ENCODE data around the gene TMEM263. TPM values are rescaled to one million over a fixed set of nuclear protein-coding genes. Genes with fewer than 3 reads are reported as not detected.

The TMEM263 gene
- total and polyA plus RNA-seq, 2 donors (not counting 3 experiments of a cell fraction or from before 2014, with no cell fraction given), result 22.5 to 72.5 TPM

DNA sequence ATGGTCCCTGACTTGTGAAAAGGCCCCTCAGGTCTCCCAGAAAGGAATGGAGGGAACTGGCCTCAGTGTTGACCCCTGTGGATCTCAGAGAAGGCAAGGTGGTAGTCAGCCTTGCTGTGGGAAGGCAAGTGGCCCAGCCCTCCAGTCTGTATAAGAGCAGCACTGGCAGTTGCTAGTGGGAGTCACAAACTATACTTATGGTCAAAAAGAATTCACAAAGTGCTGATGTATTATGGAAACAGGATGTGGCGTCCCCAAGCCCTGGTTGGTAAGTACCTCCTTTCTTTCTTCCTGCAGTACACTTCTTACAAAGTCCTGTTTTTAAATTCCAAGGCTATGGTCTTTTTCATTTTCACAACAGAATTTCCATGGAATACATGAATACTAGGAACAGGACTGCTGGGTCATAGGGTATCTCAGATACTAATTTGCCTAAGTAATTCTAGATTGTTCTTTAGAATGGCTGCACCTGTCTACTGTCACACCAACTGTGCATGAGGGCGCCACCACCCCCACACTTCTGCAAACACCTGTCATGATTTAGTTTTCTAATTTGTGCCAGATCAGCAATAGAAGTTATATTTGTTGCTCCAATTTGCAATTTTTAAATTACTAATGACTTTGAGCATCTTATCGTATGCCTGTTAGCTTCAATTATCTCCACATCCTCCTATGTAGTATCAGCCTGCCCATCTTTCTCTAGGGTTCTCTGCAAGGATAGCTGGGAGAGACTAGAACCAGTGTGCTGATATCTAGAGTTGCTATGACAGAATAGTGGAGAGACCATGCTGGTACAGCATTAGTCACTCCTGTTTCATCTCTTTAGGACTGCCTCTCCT lies 40.7 kb upstream of the TMEM263 start:
- H3K27ac ChIP-seq (ENCODE audit: insufficient read depth, low read depth, low read length), result no peak overlapping the region
- no peak for DNase-seq (ENCODE audit: low read depth, low spot score)
- FAIRE-seq, result no peak
- no peak overlapping the region for H3K4me3 ChIP-seq (replicated peaks in 1 of 3; ENCODE audit: insufficient read depth in 1 of 3, low read depth in 1 of 3, low read length in 3 of 3)
- H3K4me2 ChIP-seq (ENCODE audit: insufficient read depth, low read length), result no peak overlapping the region
- dilution Hi-C loops (cut with MboI; ENCODE audit: extremely low pct_ligation_motif_present, low sequenced_read_pairs), result no loop called here
- H4K20me1 ChIP-seq (replicated peaks; ENCODE audit: control insufficient read depth, extremely low read depth, insufficient read depth, low read length), result no peaks in the 10 kb centered on the region
- POLR2A ChIA-PET, result no interaction called here
- no peaks in the 10 kb centered on the region for H3K9me1 ChIP-seq (replicated peaks; ENCODE audit: control insufficient read depth, extremely low read depth, insufficient read depth, low read length)
- TF ChIP-seq POLR2A (IDR thresholded peaks at IDR 0.05; ENCODE audit: low read depth, low read length) (no peak), GATA2 (IDR thresholded peaks at IDR 0.05; ENCODE audit: insufficient read depth, insufficient read length, low read depth, low read length) (no peak), JUN (IDR thresholded peaks at IDR 0.05; ENCODE audit: borderline replicate concordance, insufficient read depth, insufficient read length, low read depth) (no peak), POLR2AphosphoS5 (IDR thresholded peaks at IDR 0.05; ENCODE audit: insufficient read depth, low read depth, low read length) (no peak), MYC (IDR thresholded peaks at IDR 0.05; ENCODE audit: low read depth, low read length) (no peak), EZH2 (IDR thresholded peaks at IDR 0.05; ENCODE audit: borderline replicate concordance, low read depth, low read length, severe bottlenecking) (no peak), FOS (IDR thresholded peaks at IDR 0.05; ENCODE audit: borderline replicate concordance, insufficient read depth, low read length) (no peak)
- TF ChIP-seq, protein P1, sequence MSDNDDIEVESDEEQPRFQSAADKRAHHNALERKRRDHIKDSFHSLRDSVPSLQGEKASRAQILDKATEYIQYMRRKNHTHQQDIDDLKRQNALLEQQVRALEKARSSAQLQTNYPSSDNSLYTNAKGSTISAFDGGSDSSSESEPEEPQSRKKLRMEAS (IDR thresholded peaks at IDR 0.05; ENCODE audit: insufficient read depth, insufficient read length), result no peak
- TF ChIP-seq, protein P2, sequence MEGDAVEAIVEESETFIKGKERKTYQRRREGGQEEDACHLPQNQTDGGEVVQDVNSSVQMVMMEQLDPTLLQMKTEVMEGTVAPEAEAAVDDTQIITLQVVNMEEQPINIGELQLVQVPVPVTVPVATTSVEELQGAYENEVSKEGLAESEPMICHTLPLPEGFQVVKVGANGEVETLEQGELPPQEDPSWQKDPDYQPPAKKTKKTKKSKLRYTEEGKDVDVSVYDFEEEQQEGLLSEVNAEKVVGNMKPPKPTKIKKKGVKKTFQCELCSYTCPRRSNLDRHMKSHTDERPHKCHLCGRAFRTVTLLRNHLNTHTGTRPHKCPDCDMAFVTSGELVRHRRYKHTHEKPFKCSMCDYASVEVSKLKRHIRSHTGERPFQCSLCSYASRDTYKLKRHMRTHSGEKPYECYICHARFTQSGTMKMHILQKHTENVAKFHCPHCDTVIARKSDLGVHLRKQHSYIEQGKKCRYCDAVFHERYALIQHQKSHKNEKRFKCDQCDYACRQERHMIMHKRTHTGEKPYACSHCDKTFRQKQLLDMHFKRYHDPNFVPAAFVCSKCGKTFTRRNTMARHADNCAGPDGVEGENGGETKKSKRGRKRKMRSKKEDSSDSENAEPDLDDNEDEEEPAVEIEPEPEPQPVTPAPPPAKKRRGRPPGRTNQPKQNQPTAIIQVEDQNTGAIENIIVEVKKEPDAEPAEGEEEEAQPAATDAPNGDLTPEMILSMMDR (IDR thresholded peaks at IDR 0.05; ENCODE audit: extremely low read depth in 1 of 2, insufficient read depth in 1 of 2, low read depth in 1 of 2, low read length in 2 of 2), result no peak
- intact Hi-C loops (cut with micrococcal nuclease), result loop anchor here (5.0 to 10.0 kb wide), 2 partner anchors 73 to 330 kb away; partner anchors contain the start of gene RFX4
- H3K4me1 ChIP-seq (ENCODE audit: control insufficient read depth, extremely low read depth, insufficient read depth, low read length), result peaks cover 13% of the 10 kb centered on the region
- H3K9ac ChIP-seq (replicated peaks; ENCODE audit: extremely low read depth, insufficient read depth, low read length), result no peak overlapping the region
- H3K27me3 ChIP-seq (ENCODE audit: control insufficient read depth in 2 of 2, insufficient read depth in 2 of 2, low read length in 2 of 2), result no peaks in the 10 kb centered on the region
- no peaks in the 10 kb centered on the region for H3K36me3 ChIP-seq (ENCODE audit: control insufficient read depth in 2 of 2, extremely low read depth in 1 of 2, insufficient read depth in 2 of 2, low read length in 2 of 2)
- no TSS peak for BruUV-seq (replicated peaks)
- no peaks in the 10 kb centered on the region for H3K79me2 ChIP-seq (ENCODE audit: control insufficient read depth, insufficient read depth, low read length)
- no peak overlapping the region for H2AFZ ChIP-seq (ENCODE audit: low read depth, low read length)
- H3K9me3 ChIP-seq (replicated peaks; ENCODE audit: control insufficient read depth, insufficient read depth, low read length), result no peaks in the 10 kb centered on the region
- CTCF ChIA-PET, result no interaction called here
